Testis (tissue), 2 donors: ENCODE measurements around the gene PDCL3.
A peak's percentile ranks its signal among the peaks of the same experiment; 100 is the strongest.

ENCODE experiments used
- CTCF ChIP-seq, 3 experiments: fragments of 450-650 bp in 2 of 3; fragments of 200-600 bp in 1 of 3; sonication (generic) in 1 of 3; IDR thresholded peaks; one replicate each; pipeline ENCODE4 v1.5.1; 2016 to 2019; ENCODE audit warnings: antibody characterized with exemption in 3 of 3, mild to moderate bottlenecking in 2 of 3, moderate library complexity in 1 of 3
- POLR2A ChIP-seq: fragments of 450-650 bp; IDR thresholded peaks from one replicate; pipeline ENCODE4 v1.6.1; 2017; ENCODE audit warnings: antibody characterized with exemption, mild to moderate bottlenecking, moderate library complexity

DNA sequence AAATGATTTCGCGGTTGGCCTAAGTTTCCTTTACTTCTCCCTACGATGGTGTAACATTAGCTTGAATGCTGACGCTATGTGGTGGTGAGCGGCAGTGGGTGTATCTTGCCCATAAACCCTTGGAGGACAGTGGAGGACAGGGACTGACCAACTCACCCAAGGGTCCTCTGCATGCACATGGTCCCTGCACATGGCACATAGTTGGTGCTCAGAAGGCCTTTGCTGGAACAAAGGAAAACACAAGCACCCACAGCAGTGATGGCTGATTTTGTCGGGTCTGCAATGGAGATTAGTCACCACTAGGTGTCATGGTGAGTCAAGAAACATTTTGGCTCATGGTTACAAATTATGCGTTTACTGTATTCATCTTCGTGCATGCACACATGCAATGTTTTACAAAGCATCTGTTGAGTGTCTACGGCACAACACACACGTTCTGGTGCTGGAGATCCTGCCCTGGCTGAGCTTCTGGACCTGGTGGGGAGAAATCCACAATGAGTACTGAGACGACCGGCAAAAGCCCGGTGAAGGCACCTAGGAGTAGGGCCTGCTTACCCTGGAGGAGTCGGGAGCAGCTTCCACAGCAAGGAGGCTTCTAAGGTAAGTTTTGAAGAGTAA lies 44.0 kb downstream of the PDCL3 start:
- peak; percentile 40 to 83 (median 77) for TF ChIP-seq CTCF (IDR thresholded peaks at IDR 0.05)
- TF ChIP-seq POLR2A, result no peak
